Dedifferentiated amniotic fluid mesenchymal stem cell (primary cell): Measurements from ENCODE around the gene KATNAL1.

Experiments
- DNase-seq: peaks from one replicate; pipeline ENCODE4 v3.0.0-alpha.2; 2016; ENCODE audit errors: extremely low spot score

The KATNAL1 gene

GRCh38 chr13:30164146-30164545 is 143.2 kb downstream of the KATNAL1 start:
- DNase-seq = no peak

DNA sequence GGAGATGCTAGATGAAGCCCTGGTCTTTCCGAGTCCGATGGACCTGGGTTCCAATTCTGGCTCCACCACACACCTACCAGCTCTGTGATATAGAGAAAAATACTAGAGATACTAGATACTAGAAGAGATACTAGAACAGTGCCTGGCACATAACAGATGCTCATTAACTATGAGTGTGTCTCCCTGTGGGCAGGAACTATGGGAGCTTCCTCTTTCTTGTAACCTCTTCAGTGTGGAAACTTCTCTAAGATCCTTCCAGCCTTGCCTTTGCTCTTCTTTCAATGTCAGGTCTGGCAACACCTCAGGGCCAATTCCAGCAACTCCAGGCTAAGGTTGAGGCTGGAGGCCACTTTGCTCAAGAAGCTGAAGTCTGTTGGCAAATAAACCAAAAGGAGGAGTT is 143.9 kb downstream of the KATNAL1 start:
- no peak for DNase-seq

DNA sequence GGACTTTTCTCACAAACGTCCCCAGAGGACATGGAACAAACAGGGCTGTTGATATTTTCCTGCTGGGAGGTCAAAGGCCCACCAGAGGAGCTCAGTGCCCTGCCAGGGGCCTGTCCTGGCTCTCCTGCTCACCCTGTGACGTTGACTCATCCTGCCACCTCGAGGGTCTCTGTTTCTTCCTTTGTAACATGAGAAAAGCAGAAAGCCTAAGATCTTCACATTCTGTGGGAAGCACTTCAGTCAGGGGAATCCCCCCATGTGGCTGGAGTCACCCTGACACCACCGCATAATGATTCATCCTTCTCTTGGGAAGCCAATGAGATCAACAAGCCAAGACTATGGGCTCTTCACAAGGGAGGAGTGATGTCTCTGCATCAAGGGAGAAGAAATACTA is 147.9 kb downstream of the KATNAL1 start:
- no peak for DNase-seq

- DNase-seq = no peak
Observed at GRCh38 chr13:30158774-30159445, 148.4 kb downstream of the KATNAL1 start.

DNA sequence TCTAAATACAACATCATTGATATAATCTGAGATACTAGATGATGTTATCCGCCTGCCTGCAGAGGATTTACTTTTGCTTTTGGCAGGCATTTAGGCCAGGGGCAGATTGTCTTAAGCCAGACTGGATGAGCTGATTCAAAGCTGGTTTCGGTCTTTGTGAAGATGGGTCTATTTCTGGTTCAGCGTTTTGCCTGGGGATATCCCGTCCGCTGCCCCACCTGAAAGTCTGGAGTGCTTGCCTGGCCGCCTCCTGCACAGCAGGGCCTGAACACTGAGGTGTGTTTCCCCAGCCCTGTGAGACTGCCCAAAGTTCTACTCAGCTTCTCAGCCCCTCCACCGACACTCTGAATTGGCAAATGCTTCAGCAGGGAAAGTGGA is 149.7 kb downstream of the KATNAL1 start:
- DNase-seq = no peak

GRCh38 chr13:30156826-30157615 is 150.3 kb downstream of the KATNAL1 start:
- no peak for DNase-seq

GRCh38 chr13:30156270-30156669 is 151.1 kb downstream of the KATNAL1 start:
- no peak for DNase-seq

GRCh38 chr13:30154931-30155330 is 152.4 kb downstream of the KATNAL1 start:
- DNase-seq = no peak

GRCh38 chr13:30154531-30154930 is 152.8 kb downstream of the KATNAL1 start:
- no peak for DNase-seq

DNA sequence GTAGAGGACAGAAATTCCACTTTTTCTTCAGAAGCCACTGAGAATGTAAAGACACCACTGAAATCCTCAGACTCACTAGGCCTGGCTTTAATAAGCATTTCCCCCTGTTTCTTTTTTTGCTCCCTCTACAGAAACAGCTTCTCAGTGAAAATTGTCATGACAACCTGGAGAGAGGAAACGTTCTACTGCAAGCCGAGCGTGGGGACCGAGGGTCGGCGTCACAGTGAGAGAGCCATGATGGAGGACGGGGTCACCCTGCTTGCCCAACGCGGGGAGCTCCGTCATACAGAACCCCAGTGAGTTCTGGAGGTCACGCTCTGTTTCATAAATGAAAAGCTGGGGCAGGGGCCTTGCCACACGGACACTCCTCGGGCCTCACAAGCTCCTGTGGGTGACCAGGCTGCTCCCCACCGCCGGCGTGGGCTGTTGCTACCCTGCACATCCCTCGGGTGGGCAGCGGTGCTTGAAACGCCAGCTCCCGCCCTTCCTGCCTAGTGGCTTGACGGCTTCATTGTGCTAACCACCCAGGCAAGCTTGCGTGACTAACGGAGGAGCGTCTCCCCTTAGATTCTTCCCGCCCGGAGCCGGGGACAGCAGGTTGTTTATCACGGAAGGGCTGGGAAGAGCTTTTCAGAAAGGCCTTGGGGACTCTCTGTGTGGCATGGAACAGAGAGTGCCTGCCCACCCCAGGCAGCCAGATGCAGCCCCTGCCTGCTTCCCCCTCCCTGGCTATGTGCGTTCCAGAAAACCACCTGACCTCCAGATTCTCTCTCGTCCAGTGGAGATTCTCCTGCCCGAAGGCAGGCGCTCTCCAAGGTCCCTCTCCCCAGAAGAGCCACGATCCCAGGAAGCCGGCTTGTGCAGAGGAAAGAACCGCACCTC is 153.6 kb downstream of the KATNAL1 start:
- DNase-seq = no peak
